ENCODE results near the gene SUN1.

The SUN1 gene

GRCh38 chr7:911791-912480 is 79.7 kb downstream of the SUN1 start:
- H3K4me3 ChIP-seq (ENCODE audit: low read length), result no peak overlapping the region
- TF ChIP-seq CTCF (IDR thresholded peaks at IDR 0.05; ENCODE audit: insufficient read depth, low read depth, low read length, missing control alignments), result no peak
- DNase-seq (ENCODE audit: low read depth), result no peak

DNA sequence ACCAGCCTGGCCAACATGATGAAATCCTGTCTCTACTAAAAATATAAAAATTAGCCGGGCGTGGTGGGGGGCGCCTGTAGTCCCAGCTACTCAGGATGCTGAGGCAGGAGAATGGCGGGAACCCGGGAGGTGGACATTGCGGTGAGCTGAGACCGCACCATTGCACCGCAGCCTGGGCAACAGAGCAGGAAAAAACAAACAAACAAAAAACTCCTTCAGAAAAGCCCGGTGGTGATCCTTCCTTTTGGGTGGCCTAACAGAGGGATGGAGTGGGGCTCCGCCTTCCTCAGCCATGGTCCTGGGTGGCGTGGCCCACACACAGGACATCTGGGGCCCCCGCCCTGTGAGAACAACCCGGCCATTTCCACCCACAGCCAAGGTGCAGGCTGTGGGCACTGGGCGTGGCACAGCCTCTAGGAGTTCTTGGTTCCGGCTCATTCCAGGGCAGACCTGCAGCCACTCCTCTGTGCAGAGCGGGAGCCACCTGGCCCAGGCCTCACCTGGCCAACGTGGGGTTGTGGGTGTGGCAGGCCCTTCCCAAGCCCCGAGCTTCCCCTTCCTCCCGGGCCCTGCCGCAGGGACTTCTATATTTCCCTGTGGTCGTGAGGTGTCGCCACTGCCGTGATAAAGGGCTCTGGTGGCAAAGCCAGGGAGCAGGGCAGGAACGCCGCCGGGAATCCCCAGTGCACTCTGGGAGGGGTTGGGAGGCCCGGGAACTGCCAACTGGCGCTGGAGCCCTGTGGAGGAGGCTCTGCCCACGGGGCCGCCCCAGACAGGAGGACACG is 81.7 kb downstream of the SUN1 start:
- no peak for TF ChIP-seq CTCF (IDR thresholded peaks at IDR 0.05; ENCODE audit: insufficient read depth, low read depth, low read length, missing control alignments)
- H3K4me3 ChIP-seq (ENCODE audit: low read length), result no peak overlapping the region
- DNase-seq (ENCODE audit: low read depth), result peak; percentile 31

- DNase-seq (ENCODE audit: low read depth), result no peak
- TF ChIP-seq CTCF (IDR thresholded peaks at IDR 0.05; ENCODE audit: insufficient read depth, low read depth, low read length, missing control alignments), result no peak
- H3K4me3 ChIP-seq (ENCODE audit: low read length), result no peak overlapping the region
These were observed 82.4 kb downstream of the SUN1 start for GRCh38 chr7:914521-915194.

DNA sequence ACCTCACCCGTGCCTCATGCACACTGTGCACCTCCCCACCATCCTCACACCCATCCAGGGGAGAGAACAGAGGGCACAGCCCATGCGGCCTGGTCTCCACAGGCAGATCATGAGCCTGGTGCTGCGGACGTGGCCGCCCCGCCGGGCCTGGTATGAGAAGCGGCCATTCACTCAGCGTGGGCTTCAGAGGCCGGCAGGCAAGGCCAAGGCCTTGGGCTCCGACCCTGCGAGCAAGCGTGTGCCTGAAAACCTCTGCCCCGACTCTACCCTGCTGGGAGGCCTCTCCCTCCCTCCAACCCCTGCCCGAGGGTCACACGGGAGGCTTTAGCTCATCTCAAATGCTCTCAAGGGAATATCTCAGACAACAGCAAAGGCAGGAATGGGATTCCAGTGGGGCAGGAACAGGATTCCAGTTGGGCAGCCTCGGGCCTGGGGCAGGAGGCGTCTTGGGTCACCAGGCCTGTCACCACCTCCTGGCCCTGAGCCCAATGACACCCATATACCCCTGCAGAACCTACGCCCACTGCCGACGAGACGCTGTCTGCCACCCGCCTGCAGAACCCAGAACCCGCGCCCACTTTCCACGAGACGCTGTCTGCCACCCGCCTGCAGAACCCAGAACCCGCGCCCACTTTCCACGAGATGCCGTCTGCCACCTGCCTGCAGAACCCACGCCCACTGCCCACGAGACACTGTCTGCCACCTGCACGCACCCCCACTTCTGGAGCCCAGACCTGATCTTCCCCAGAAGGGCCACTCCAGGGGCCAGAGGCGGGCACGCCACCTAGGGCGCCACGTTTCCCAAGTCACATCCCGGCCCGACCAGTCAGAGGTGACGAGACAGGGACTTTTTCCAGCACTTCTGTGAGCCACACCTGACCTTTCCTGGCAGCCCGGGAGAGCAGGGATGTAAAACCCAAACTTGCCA is 83.3 kb downstream of the SUN1 start:
- no peak overlapping the region for H3K4me3 ChIP-seq (ENCODE audit: low read length)
- DNase-seq (ENCODE audit: low read depth), result no peak
- no peak for TF ChIP-seq CTCF (IDR thresholded peaks at IDR 0.05; ENCODE audit: insufficient read depth, low read depth, low read length, missing control alignments)

GRCh38 chr7:916291-916941 is 84.1 kb downstream of the SUN1 start:
- TF ChIP-seq CTCF (IDR thresholded peaks at IDR 0.05; ENCODE audit: insufficient read depth, low read depth, low read length, missing control alignments), result no peak

More at GRCh38 chr7:916291-916941, 84.1 kb downstream of the SUN1 start:
- DNase-seq (ENCODE audit: low read depth), result no peak
- no peak overlapping the region for H3K4me3 ChIP-seq (ENCODE audit: low read length)
